GM12865 (cell line): Measurements from ENCODE around the gene ZNF516.

ENCODE experiments used
- DNase-seq: peaks from one replicate; pipeline ENCODE4 v3.0.0; 2010; ENCODE audit warnings: low read depth
- H3K4me3 ChIP-seq: 2 replicates; pipeline ENCODE4 v1.5.1; 2011; ENCODE audit warnings: mild to moderate bottlenecking, low read depth, low read length, control low read depth
- CTCF ChIP-seq: IDR thresholded peaks from 2 replicates; pipeline ENCODE4 v1.5.1; 2011; ENCODE audit warnings: low read length, control low read depth, low read depth, inconsistent platforms; ENCODE audit not compliant: insufficient read depth; ENCODE audit errors: missing control alignments

The ZNF516 gene

GRCh38 chr18:76432970-76433767 lies 61.9 kb downstream of the ZNF516 start:
- TF ChIP-seq CTCF = no peak
- no peak overlapping the region for H3K4me3 ChIP-seq
- no peak for DNase-seq

DNA sequence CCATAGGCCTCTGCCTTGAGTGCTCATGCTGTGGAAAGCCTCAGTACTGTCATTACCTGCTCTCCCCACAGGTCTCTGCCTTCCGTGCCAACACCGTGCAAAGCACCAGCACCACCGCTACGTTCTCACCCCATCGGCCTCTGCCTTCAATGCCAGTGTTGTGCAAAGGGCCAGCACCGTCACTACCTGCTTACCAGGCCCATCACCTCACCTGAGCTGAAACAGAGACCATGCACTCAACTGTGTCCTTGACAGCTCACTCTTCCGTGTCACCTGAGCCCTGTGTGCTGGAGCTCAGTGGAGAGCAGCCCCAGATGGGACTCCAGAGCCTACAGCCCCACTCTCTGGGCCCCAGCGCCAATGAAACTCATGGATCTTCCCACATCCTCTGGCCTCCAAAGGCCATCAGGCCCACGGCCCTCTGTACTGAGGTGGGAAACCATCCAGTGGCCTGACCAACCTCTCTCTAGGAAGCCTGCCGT lies 62.7 kb downstream of the ZNF516 start:
- DNase-seq = no peak
- TF ChIP-seq CTCF = no peak
- H3K4me3 ChIP-seq = no peak overlapping the region

- TF ChIP-seq CTCF = no peak
These were observed 63.4 kb downstream of the ZNF516 start for GRCh38 chr18:76431437-76432273.

DNA sequence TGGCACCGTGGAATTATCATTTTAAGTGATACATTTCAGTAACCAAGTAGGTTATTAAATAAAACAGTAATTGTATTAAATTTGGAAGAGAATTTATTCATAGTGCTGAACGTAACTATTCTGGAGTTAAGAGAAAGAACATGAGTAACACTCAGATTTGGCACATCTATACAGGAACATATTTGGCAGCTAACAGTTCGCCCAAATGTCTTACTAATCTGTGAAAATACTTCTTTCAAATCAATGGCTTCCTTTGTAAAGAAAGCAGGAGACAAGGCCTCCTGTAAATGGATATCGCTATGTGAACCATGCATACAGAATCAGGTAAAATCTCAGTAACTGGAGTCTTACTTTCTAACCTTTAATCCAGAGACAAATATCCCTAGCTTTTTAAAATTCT lies 64.4 kb downstream of the ZNF516 start:
- DNase-seq = no peak
- no peak overlapping the region for H3K4me3 ChIP-seq
- no peak for TF ChIP-seq CTCF

More at GRCh38 chr18:76431437-76432273, 63.4 kb downstream of the ZNF516 start:
- no peak for DNase-seq
- H3K4me3 ChIP-seq = no peak overlapping the region

DNA sequence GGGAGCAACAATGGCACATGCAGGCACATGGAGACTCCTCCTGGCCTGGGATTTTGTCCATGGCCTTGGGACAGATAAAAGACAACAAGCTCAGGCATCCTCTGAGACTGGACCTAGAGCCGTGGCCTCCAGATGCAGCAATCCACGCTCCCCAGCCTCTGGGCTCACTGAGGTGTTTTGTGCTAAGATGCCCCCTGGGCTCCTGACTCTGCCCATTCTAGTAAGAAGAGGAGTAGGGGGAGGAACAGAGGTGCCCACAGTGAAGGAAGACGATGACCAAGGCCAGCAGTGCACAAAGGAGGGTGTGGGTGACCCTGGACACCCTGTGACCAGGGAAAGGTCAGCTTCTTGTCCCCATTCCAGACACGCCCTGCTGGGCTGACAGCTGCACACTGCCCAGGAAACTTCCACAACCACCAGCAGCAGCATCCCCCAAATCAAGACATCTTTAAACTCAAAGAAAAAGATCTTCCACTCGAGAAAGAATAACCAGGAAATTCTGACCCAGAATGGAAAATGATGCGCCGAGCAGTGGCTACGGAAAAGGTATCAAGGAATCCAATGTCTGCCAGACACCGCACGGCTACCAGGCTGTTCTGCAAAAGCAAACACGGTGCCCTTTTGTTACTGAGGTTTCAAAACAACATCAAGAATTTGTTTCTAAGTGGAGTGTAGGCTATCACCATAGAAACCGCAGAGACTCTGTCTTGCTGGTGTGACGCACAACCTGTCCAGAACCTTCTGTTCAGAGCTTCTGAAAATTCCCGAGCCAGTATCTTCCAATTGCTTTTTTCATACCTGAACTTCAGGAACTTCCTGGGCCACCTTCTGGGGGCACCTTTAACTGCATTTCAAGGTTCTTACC lies 65.5 kb downstream of the ZNF516 start:
- no peak for DNase-seq
- TF ChIP-seq CTCF = no peak

More for the DNA sequence above, 65.5 kb downstream of the ZNF516 start:
- no peak overlapping the region for H3K4me3 ChIP-seq
